COR-L47 (cell line): Measurements from ENCODE around the gene STK24.

Experiments
- DNase-seq: peaks from one replicate; lab custom pipeline; 2025; lab: John Stamatoyannopoulos, UW

STK24 gene

DNA sequence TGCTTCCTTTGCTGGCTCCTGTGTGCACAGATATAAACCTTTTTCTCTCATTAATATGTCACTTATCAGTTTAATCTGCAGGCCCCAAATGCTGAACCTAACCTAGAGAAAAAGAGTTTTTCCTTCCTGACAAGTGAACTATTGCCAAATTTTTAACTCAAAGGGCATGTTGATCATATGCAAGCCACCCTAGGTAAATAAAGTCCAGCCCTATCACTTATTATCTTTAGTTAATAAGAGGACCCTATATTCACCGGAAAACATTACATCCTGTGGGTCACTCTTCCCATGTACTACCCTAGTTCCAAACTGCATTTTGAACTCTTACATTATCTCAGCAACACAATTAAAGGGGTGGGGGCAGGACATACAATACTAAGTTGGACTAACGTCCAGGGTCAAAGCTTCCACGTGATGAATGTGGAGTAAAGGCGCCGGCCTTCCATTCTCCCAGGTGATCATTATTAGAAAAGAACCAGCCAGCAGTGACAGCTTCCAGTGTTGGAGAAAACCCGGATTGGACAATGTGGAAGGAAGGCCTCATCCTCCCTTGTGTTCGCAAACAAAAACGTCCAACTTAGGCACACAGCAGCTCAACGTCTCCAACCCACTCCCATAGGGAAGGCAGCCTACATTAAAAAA, 86.6 kb downstream of the STK24 start:
- DNase-seq: no peak

DNA sequence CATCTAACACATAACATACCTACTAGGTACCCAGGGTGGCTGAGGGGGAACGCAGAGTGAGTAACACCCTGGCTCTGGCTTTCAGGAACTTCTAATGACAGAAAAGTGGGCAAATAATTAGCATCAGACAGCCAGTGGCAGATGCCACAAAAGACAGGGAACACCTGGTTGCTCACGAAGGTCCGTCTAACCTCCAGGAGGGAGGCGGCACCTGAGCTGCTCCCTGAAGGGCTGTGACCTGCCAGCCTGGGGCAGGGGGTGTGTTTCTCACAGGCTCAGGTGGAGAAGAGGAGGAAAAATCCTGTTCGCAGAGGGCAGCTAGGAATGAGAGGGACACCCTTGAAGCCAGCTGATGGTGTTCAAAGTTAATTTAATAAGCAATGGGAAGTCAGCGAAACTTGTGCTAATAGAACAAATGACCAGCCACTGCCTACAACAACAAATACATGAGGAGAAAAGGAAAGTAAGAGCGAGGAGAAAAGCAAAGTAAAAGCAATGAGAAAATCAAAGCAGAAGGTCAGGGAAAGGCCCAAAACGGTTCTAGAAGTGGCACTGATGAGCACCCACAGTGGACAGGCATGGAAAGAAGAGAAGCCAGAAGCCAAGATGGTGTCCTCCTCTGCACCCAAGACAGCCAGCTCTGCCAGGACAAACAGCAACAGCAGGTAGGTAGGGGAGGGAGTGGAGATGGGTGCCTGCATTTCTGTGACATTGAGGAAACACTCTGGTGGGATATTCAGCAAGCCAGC, 87.3 kb downstream of the STK24 start:
- DNase-seq: no peak

DNA sequence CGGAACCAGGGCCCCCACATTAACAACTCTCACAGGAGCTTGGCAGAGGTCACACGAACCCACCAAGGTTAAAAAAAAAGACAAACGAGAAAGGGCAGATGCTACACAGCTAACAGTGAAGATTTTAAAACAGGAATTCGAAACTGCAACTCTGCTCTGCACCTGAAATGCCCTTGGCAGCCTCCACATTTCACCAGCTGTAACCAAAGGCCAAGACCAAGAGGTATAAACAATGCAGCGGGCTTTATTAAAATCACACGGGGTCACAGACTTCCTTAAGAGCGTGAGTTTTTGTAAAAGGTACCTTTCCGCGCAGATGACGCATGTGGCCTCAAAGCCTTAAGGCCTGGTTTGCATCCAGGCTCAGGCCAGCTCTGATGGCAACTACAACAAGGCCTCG, 88.2 kb downstream of the STK24 start:
- DNase-seq: no peak

DNA sequence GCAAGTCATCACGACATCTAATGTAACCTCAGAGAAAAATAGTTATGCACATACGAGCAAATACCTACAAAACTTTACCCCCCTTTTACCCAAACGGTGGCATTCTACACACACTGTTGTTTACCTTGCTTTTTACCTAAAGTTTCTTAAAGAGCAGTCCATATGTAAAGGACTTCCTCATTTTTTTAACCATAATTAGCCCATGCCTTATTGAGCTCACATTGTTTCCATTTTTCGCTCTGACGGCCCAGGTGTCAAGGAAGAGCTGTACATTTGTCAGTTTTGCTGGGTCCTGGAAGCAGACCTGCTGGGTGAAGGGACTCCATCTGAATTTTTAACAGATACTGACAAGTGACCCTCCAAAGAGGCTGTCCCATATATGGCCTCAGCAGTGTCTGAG, 89.4 kb downstream of the STK24 start:
- DNase-seq: no peak

DNA sequence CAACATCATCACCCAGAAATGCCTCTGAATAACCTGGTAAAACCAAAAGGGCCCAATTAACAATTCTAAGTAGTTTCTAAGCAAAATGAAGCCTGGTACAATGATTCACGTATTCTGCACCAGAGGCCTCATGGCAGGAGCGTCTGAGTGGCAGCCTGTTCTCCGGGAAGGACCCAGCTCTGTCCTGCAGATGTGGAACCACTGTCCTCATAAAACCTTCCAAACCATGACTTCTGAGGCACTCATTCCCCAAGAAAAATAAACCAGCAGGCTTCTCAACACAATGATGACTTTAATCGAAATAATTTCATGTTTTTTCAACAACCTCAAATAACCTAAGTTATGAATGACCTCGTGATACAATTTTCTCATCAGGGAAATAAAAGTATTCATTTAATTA, 89.9 kb downstream of the STK24 start:
- no peak for DNase-seq

DNA sequence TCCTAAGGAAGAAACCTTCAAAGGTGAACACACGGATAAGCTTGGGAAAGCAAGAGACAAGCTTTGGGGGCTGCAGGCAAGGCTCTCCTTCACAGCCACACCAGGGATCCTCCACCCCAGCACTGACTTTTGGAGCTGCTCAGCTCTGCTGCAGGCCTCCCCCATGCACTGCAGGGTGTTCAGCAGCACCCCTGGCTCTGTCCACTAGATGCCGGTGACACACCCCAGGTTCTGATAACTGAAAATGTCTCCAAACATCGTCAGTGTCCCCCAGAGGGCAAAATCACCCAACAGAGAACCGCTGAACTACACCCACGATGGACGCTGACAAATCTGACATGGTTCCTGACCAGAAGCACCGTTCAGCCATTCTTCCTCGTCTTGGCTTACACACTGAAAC, 90.5 kb downstream of the STK24 start:
- DNase-seq: no peak

DNA sequence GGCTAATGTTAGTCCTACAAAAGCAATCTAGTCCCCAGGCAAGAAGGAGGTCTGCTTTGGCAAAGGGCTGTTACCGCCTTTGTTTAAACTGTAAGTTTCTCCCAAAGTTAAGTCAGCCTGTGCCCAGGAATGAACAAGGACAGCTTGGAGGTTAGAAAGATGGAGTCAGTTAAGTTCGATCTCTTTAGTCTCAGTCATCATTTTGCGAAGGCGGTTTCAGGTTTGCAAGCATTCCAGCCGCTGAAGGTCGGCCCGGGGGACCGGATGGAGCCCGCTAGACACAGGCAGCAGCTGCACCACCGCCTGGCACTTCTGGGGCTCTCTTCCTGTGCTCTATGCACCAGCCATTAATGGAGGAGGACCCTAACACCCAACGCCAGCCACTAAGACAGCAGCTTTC, 91.3 kb downstream of the STK24 start:
- no peak for DNase-seq

DNA sequence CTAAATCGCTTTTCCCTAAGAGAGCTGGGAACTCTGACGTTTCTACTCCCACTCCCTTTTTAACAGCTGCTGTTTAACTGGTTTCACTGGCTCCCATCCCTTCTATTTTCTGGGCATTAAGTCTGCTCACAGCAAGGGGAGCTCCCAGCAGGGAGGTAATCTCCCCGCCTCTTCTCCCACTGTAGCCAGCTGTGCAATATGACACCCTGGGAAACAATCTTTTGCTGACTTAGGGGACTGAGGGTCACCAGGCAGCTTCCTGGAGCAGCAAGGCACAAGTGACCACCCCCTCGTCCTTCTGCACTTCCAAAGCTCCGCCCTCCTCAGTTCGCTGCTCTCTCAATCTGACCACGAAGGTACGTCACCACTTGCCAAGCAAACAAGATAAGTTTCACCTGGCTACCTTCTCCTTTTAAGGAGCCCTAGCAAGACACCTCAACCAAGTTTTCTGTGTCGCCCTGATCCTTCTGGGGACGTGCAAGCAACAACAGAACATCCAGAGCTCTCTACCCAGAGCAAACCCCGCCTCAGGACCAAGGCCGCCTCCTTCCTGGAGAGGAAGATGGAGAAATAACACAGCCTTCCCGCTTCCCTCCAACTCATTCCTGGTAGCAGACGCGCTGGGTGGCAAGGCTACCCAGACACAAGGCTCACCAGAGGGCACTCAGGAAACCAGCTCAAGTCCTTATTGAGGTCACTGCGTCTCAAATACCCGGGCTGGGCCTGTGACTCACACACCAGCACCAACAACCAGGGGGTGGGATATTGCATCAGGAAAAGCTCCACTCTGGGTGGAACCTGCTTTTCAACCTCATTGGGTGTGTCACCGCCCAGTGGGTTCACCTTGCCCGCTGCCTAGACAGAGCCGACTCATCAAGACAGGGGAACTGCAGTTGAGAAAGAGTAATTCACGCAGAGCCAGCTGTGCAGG, 92.4 kb downstream of the STK24 start:
- peak; percentile 52 for DNase-seq

DNA sequence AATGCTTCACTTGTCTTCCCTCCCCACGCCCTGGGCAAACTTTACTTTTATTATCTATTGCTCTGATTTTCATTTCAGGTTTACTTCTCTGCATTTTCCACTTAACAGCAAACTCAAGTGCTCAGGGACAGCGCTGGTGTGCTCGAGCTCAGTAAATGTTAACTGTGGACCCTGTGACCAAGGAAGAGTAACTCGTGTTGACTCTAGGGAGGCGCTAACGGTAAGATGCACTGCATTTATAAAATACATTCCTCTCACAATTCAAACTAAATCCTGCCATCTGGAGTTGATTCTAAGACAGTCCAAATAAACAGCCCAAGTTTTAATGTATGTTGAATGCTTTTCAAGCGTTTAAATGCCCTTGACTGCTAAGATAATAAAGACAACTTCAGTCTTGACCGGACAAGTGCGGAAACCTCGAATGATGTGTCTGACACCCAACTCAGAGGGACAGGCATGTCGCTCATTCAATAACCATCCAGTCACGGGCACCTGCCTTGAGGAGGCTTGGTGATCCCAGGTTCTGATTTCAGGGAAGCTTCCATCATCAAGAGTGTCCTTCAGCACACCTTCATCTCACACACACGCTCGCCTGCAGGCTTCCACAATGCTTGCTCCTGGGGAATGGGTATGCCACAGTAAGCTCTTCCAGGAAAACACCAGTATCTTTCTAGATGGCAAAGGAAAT, 93.2 kb downstream of the STK24 start:
- DNase-seq: no peak

DNA sequence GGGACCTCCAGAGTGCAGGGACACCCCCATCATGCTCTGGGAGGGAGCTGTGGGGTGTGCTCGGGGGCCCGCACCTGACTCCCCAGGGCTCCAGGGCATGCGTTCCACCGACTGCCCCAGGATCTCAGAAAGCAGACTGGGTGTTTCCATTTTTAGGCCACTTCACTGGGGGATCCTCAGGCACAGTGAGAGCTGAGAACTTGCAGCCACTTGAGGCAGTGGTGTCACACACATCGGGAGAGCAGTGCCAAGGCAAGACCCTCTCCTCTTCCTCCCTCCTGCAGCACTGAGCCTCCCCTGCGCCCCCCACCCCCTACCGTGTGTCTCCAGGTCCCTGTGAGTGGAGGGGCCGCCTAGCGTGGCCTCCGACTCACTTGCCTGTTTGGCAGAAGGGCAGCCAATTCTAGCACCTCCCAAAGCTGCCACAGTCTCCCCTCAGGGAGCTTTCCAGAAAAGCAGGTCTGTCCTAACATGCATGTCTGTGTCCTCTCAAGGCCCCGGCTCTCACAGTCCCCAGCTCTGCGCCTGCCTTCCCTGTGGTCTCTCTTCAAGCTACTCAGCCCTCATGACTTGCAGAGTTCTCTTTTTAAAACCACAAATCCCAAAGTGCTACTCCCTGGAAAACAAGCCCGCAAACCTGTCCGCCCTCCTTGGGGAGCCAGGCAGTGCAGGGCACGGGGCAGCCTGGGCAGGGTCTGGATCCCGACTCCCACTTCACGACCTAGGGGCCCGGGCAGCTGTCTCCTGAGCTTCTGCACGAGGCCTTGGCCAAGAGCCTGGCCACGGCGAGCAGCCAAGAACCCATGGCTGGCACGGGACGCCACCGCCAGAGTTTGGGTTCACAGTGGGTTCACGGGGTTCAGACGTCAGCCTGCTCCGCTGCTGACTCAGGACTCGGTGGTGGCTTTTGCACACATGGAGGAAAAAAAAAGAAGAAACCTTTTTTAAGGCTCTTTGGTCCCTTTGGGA, 94.1 kb downstream of the STK24 start:
- DNase-seq: no peak

DNA sequence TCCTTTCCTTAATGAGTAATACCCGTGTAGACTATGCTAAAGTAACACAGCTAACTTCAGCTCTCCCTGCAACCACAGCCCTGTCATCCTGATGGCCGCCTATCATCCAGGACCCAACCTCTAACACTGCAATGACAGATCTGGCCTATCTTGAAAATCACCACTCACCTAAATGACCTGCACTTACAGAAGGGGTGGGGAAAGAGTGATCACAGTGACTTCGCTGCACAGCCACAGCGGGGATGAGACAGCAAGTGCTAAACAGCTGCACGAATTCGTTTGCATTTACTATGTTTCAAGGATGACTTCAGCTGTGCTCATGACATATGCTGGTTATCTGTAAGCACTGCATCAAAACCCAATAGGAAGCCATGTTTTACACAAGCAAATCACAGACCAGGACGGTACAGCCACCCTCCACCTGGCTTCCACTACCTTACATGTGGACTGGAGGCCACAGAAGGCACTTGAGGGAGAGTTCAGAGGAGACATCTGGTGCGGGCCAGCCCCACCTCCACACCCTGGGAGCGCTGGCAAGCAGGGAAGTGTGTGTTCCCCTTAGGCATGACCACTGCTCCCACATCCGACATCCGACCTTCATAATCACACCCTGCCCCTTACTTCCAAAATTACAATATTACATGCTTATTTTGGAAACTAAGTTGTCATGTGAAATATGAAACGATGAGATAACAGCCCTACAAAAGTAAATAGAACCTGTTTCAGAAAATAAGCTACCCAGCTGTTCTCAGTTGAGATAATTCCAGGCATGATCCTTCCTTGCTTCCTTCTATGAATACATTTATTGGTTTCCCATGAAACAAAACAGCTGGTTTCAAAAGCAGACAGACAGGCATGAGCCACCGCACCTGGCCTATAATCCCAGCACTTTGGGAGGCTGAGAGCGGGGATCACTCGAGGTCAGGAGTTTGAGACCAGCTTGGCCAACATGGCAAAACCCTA, 95.7 kb downstream of the STK24 start:
- DNase-seq: no peak

DNA sequence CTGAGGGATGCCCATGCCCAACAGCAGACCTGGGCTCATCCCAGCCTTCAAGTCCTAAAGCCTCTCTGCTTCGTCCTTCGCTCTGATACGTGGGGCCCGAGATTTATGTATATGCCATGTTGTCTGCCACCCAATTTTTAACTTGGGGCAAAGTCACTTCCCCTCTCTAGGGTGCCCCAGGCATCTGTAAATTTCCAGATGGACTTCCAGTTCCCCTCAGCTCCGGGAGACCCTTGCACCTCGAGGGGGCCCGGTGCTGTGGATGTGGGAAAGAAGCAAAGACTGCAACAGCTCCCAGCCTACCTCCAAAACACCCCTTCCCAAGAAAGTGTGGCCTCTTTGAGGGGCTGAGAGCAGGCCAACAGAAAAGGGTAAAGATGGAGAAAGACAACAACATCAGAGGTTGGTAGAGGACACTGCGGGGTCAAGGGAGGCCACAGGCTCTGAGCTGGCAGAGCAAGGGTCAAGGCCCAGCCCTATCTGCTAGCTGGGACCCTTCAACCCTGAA, 97.4 kb downstream of the STK24 start:
- DNase-seq: no peak

DNA sequence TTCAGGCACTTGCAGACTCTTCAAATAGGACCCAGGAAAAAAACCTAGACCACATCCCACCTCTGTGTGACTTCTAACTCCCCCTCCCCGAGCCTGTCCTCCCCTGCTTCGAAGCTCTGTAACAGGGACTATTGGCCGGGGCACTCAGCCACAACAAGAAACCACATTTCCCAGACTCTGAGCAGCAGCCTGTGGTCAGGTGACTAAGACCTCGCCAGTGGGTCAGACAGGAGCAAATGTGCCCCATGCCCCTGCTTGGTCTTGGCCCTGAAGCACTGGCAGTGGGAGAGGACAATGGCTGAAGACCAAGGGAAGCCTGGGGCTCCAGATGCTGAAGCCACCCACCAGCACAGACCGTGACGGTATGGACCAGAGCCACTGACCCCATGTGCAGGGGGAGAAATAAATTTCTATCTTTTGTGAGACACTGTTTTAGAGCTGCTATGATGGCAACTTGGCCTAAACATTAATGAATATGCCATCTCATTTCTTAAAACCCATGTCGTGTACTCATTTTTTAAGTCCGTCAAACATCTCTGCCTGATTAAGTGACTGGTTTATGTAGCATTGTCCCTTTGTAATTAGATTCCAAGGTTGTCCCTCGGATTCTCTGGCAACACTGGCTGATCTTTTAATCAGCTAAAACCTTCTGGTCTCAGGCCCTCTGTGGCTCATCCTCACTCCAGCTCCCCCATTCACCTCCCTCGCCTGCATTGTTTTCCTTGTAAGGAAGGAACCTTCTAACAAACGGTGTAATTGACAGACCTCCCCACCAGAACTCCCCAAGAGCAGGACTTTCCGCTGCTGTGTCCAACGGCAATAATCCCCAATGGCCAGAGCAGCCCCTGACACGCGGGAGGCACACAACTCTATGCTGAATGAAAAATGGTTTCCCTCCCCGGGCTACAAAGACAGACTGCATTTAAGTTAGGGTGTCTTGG, 98.4 kb downstream of the STK24 start:
- DNase-seq: no peak

DNA sequence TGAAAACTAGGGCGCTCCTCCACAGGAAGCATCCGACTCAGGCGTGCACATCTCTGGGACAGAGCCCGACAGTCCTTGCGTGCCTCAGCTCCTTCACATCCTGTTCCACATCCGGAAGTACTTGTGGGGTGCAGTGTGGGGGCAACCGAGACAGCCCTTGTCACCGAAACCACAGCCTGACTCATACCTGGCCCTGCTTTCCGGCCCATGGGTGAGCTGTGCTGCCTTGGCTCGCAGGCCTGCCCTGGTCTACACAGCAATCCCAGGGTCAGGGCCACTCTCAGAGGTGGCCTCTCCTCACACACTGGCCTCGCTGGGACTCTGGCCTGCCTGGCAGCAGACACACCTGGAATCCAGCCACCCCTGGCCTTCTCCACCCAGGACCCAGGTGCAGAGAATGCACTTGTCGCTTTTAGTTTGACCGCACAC, 100.4 kb downstream of the STK24 start:
- DNase-seq: no peak

DNA sequence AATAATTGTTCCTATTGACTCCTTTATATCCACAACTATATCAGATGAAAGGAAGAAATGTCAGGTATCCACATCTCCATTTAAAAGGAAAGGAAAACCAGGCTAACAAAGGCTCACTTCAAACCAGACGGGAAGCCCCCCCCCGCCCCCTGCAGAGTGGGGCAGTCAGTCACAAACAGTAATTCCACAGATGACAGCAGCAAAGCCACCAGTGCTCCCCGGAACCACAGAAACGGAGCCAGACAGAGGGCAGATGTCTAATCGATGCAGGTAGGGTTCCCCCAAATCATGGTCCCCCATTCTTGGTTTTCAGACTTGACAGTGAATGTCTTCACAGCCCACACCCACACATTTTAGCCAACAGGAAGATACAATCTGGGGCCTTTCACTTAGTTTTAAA, 100.8 kb downstream of the STK24 start:
- DNase-seq: no peak

DNA sequence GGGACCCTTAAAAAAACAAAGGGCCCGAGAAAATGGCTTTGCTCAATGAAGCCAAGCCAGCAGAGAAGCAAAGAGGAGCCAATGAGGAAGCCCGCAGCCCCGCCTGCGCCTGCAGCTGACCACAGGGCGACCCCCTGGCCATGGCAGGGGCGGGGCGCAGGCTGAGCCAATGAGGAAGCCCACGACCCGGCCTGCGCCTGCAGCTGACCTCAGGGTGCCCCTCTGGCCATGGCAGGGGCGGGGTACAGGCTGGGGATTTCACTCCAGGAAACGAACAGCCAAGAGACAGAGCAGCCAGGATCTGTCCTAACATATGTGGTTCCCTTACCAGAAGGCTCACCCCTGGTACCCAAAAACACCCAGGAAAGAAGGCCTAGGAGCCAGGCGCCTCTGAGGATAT, 101.4 kb downstream of the STK24 start:
- DNase-seq: no peak

DNA sequence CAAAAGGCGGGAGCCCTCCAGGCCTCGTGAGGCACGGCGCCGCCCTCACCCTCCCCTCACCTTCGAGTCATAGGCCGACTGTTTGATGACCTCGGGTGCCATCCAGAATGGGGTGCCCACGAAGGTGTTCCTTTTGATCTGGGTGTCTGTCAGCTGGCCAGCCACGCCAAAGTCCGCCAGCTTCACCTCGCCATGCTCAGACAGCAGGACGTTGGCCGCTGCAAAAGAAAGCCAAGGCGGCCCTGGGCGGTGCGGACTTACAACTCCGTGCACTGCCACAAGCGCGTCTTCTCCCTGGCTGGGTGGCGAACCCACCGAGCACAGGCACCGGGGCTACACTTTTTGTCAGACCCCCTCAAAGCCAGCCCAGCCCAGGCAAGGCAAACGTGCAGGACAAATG, 102.1 kb downstream of the STK24 start:
- no peak for DNase-seq

DNA sequence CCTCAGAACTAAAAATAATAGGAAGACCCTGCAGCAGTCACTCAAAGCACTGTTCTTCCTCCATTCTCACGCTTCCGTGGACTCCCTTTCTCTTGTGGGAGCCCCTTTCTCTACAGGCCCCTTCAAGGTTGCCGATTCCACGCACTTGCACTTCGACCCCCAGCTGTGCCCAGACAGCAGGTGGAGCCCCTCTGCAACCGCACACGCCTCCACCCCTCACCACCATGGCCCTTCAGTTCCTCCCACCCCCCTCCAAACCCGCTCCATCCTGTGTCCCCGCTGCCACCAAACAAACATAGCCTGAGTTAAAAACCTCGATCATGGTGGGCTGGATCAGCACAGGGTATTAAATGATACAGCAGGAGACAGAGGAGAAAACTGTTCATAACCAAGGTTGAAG, 102.6 kb downstream of the STK24 start:
- DNase-seq: no peak

DNA sequence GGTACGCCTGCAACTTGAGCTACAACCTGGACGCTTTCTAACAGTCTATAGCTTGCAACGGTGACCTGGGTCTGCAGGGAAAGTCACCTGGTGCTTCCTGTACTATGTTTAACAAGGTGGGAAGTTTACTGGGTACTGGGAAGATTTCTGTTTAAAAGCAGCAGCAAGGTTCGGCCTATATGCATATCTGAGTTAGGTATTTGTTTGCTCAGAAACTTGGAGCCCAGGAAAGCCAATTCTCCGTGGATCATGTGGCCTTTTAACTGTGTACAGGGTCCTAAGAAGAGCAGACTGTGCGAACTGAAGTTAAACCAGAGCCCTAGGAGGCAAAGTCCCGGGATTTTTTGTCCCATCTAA, 103.1 kb downstream of the STK24 start:
- DNase-seq: no peak
